Right lobe of liver (tissue), 4 donors: ENCODE data around the gene MORC3.

Experiments
- CTCF ChIP-seq, 4 donors: fragments of 200-600 bp in 3 of 4; fragments of 450-650 bp in 1 of 4; IDR thresholded peaks; one replicate each; pipeline versions ENCODE4 v1.5.1 to v1.8.0; 2016 to 2022; ENCODE audit warnings: antibody characterized with exemption in 4 of 4, mild to moderate bottlenecking in 2 of 4
- POLR2A ChIP-seq: fragments of 450-650 bp; IDR thresholded peaks from one replicate; pipeline ENCODE4 v1.6.1; 2017; ENCODE audit warnings: antibody characterized with exemption, mild to moderate bottlenecking
- donor health status: DM: no; HTN: no; CAD: no.
- donor health status: DM: no; HTN: no; CAD: no.
- donor health status: DM: no; HTN: yes; CAD: no.

DNA sequence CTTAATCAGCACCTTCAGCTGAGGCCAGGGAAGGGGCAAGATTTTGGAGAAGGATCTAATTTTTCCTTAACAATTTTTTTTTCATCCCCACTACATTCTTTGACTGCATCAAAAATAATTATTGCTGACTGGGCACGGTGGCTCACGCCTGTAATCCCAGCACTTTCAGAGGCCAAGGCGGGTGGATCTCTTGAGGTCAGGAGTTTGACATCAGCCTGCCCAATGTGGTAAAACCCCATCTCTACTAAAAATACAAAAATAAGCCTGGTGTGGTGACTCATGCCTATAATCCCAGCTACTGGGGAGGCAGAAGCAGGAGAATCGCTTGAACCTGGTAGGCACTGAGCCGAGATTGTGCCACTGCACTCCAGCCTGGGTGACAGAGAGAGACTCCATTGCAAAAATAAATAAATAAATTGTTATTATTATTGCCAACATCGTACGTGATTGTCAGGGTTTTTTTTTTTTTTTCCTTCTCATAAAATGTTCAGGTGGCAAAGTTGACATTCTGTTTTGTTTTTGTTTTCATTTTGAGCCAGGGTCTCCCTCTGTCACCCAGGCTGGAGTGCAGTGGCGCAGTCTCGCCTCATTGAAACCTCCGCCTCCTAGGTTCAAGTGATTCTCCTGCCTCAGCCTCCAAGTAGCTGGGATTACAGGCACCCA lies 37.3 kb upstream of the MORC3 start:
- TF ChIP-seq CTCF (IDR thresholded peaks at IDR 0.05) (no peak), POLR2A (no peak)
